ENCODE data around the gene EIF3B. TPM values are rescaled to one million over a fixed set of nuclear protein-coding genes. Genes with fewer than 3 reads are reported as not detected.

The EIF3B gene
- total and polyA plus RNA-seq, 9 of the 15 experiments (the other 6 are each of a cell fraction or from before 2014, with no cell fraction given) = 25.9 to 494 (median 357) TPM

DNA sequence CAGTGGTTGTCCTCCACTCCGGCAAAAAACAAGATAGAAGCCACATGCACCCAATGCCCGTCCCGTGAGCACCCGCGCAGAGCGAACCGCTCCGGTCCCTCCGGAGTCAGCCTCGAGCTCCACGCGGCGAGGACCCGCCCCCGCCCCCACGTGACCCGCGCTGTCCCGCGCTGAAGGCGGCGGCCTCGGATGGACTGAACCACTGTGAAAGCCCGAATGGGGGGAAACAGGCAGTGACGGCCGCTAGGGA is 766 bp upstream of the EIF3B start (continued):
- no peak for TF ChIP-seq NR4A1 (CRISPR knock-in tag; IDR thresholded peaks at IDR 0.05)
- 0 out of 2 replicates have a peak, but pooled peaks have one; percentile 68 for TF ChIP-seq NR4A1 (tag; IDR thresholded peaks at IDR 0.05)
- no peak for TF ChIP-seq ZNF253 (CRISPR knock-in tag; conservative IDR thresholded peaks at IDR 0.05)
- no peak for TF ChIP-seq CHAMP1 (IDR thresholded peaks at IDR 0.05)
- TF ChIP-seq JUN (IDR thresholded peaks at IDR 0.05; ENCODE audit: borderline replicate concordance, low read depth, low read length) = peak; percentile 89; the same call in 1 of the 2 replicates
- peak; percentile 90; the same call in 1 of the 2 replicates for TF ChIP-seq JUN (CRISPR knock-in tag; IDR thresholded peaks at IDR 0.05; ENCODE audit: borderline replicate concordance)
- no peak for TF ChIP-seq DNMT1 (IDR thresholded peaks at IDR 0.05)
- no peak for TF ChIP-seq POU5F1 (IDR thresholded peaks at IDR 0.05; ENCODE audit: borderline replicate concordance, low read depth, low read length, partially characterized antibody)
- TF ChIP-seq HCFC1 (IDR thresholded peaks at IDR 0.05; ENCODE audit: low read depth, low read length) = 0 out of 2 replicates have a peak, but pooled peaks have one; percentile 36
- no peak for TF ChIP-seq ZC3H4 (CRISPR knock-in tag; IDR thresholded peaks at IDR 0.05; ENCODE audit: borderline replicate concordance)
- no peak for TF ChIP-seq POLR2AphosphoS2 (IDR thresholded peaks at IDR 0.05; ENCODE audit: low read length)
- TF ChIP-seq GABPB1 (CRISPR knock-in tag; IDR thresholded peaks at IDR 0.05) = peak; percentile 83
- TF ChIP-seq, protein P1, sequence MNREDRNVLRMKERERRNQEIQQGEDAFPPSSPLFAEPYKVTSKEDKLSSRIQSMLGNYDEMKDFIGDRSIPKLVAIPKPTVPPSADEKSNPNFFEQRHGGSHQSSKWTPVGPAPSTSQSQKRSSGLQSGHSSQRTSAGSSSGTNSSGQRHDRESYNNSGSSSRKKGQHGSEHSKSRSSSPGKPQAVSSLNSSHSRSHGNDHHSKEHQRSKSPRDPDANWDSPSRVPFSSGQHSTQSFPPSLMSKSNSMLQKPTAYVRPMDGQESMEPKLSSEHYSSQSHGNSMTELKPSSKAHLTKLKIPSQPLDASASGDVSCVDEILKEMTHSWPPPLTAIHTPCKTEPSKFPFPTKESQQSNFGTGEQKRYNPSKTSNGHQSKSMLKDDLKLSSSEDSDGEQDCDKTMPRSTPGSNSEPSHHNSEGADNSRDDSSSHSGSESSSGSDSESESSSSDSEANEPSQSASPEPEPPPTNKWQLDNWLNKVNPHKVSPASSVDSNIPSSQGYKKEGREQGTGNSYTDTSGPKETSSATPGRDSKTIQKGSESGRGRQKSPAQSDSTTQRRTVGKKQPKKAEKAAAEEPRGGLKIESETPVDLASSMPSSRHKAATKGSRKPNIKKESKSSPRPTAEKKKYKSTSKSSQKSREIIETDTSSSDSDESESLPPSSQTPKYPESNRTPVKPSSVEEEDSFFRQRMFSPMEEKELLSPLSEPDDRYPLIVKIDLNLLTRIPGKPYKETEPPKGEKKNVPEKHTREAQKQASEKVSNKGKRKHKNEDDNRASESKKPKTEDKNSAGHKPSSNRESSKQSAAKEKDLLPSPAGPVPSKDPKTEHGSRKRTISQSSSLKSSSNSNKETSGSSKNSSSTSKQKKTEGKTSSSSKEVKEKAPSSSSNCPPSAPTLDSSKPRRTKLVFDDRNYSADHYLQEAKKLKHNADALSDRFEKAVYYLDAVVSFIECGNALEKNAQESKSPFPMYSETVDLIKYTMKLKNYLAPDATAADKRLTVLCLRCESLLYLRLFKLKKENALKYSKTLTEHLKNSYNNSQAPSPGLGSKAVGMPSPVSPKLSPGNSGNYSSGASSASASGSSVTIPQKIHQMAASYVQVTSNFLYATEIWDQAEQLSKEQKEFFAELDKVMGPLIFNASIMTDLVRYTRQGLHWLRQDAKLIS (CRISPR knock-in tag; IDR thresholded peaks at IDR 0.05) = peak; percentile 96
- TF ChIP-seq CTBP1 (IDR thresholded peaks at IDR 0.05; ENCODE audit: borderline replicate concordance) = peak; percentile 35; the same call in 1 of the 2 replicates
- no peak for TF ChIP-seq GTF2A2 (tag; IDR thresholded peaks at IDR 0.05)
- peak in 1 of 2 experiments; percentile 96; a peak in 2 of 4 replicates for TF ChIP-seq TEAD1 (CRISPR knock-in tag; IDR thresholded peaks at IDR 0.05)
- TF ChIP-seq, protein P2, sequence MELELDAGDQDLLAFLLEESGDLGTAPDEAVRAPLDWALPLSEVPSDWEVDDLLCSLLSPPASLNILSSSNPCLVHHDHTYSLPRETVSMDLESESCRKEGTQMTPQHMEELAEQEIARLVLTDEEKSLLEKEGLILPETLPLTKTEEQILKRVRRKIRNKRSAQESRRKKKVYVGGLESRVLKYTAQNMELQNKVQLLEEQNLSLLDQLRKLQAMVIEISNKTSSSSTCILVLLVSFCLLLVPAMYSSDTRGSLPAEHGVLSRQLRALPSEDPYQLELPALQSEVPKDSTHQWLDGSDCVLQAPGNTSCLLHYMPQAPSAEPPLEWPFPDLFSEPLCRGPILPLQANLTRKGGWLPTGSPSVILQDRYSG (tag; conservative IDR thresholded peaks at IDR 0.05; ENCODE audit: low read depth) = peak; percentile 9
- TF ChIP-seq XRCC5 (IDR thresholded peaks at IDR 0.05; ENCODE audit: low read depth, low read length) = no peak
- TF ChIP-seq ZNF232 (CRISPR knock-in tag; IDR thresholded peaks at IDR 0.05) = peak; percentile 96
- TF ChIP-seq CEBPG (CRISPR knock-in tag; IDR thresholded peaks at IDR 0.05) = peak; percentile 47; the same call in 1 of the 2 replicates
- TF ChIP-seq CEBPG (tag; conservative IDR thresholded peaks at IDR 0.05 in 1 of 2, IDR thresholded peaks at IDR 0.05 in 1 of 2) = no peak

All from K562 (cell line).